SK-N-SH (cell line): Measurements from ENCODE around the gene S100P. TPM values are rescaled to one million over a fixed set of nuclear protein-coding genes. Genes with fewer than 3 reads are reported as not detected.
"Not testable (repeated sequence)": the region's sequence is repeated elsewhere in the genome, so short reads cannot be mapped to it uniquely, and the experiment has no call there.

Source experiments
- CTCF ChIA-PET: fragments of 300-600, 350-600 bp; formaldehyde crosslinking; extraction: SDS; loops from one replicate; lab custom pipeline; 2021; lab: Yijun Ruan, JAX
- POLR2A ChIA-PET: fragments of 350-600 bp; sonication (Branson Sonifier 250); formaldehyde crosslinking; extraction: SDS; loops from one replicate; lab custom pipeline; 2020; ENCODE audit warnings: antibody characterized with exemption, inconsistent platforms; lab: Yijun Ruan, JAX
- DNase-seq: peaks from one replicate; pipeline ENCODE4 v3.0.0; 2012
- H2AFZ ChIP-seq: fragments of 200-600 bp; sonication (generic); 2 replicates; pipeline ENCODE4 v1.8.1; 2016; ENCODE audit warnings: antibody characterized with exemption, mild to moderate bottlenecking, low read depth
- H3F3A ChIP-seq: fragments of 200-600 bp; sonication (generic); replicated peaks from 2 replicates; pipeline ENCODE3; 2016; ENCODE audit warnings: antibody characterized with exemption, mild to moderate bottlenecking; ENCODE audit not compliant: insufficient read depth
- H3K27ac ChIP-seq, 2 experiments: fragments of 200-500 bp in 1 of 2; fragments of 200-600 bp in 1 of 2; sonication (Bioruptor generic) in 1 of 2; sonication (generic), shearing (Covaris generic) in 1 of 2; 2 replicates each; pipeline versions ENCODE4 v1.5.1 to v1.6.1; 2014 to 2016; ENCODE audit warnings: low read depth in 2 of 2, inconsistent platforms in 1 of 2, low read length in 1 of 2, mild to moderate bottlenecking in 1 of 2, mixed read lengths in 1 of 2
- H3K27me3 ChIP-seq: fragments of 200-600 bp; sonication (generic), shearing (Covaris generic); 2 replicates; pipeline ENCODE4 v1.6.1; 2016; ENCODE audit warnings: mixed run types; ENCODE audit not compliant: insufficient read depth
- H3K36me3 ChIP-seq, 2 experiments: fragments of 200-500 bp in 1 of 2; fragments of 200-600 bp in 1 of 2; sonication (Bioruptor generic) in 1 of 2; sonication (generic) in 1 of 2; replicated peaks in 1 of 2; 2 replicates each; pipeline versions ENCODE3 to v1.5.1; 2014 to 2016; ENCODE audit warnings: low read length in 1 of 2, mild to moderate bottlenecking in 1 of 2; ENCODE audit not compliant: insufficient read depth in 2 of 2, control insufficient read depth in 1 of 2
- H3K4me1 ChIP-seq, 2 experiments: fragments of 200-500 bp in 1 of 2; fragments of 200-600 bp in 1 of 2; sonication (Bioruptor generic) in 1 of 2; sonication (generic), shearing (Covaris generic) in 1 of 2; 2 replicates each; pipeline versions ENCODE4 v1.5.1 to v1.6.1; 2014 to 2016; ENCODE audit warnings: low read depth in 1 of 2, low read length in 1 of 2, mixed run types in 1 of 2; ENCODE audit not compliant: insufficient read depth in 2 of 2, control insufficient read depth in 1 of 2
- H3K4me2 ChIP-seq: fragments of 200-600 bp; sonication (generic), shearing (Covaris generic); 2 replicates; pipeline ENCODE4 v1.6.1; 2017; ENCODE audit warnings: mixed run types
- H3K4me3 ChIP-seq, 2 experiments: fragments of 200-500 bp in 1 of 2; fragments of 200-600 bp in 1 of 2; sonication (Bioruptor generic) in 1 of 2; sonication (generic), shearing (Covaris generic) in 1 of 2; 2 replicates each; pipeline versions ENCODE4 v1.5.1 to v1.8.1; 2014 to 2016; ENCODE audit warnings: low read depth in 2 of 2, inconsistent platforms in 1 of 2, low read length in 1 of 2, mild to moderate bottlenecking in 1 of 2, mixed read lengths in 1 of 2, moderate library complexity in 1 of 2
- H3K79me2 ChIP-seq: fragments of 200-600 bp; sonication (generic); 2 replicates; pipeline ENCODE4 v1.8.1; 2017; ENCODE audit warnings: mild to moderate bottlenecking; ENCODE audit not compliant: insufficient read depth
- H3K9ac ChIP-seq: fragments of 200-600 bp; sonication (generic); 2 replicates; pipeline ENCODE4 v1.6.1; 2017; ENCODE audit warnings: mixed run types
- H3K9me2 ChIP-seq: fragments of 200-600 bp; sonication (generic); 2 replicates; pipeline ENCODE4 v1.6.1; 2017; ENCODE audit warnings: mixed run types
- H3K9me3 ChIP-seq: fragments of 200-600 bp; sonication (generic); 2 replicates; pipeline ENCODE4 v1.6.1; 2017; ENCODE audit warnings: mixed run types, mild to moderate bottlenecking, moderate library complexity
- H4K20me1 ChIP-seq: fragments of 200-600 bp; sonication (generic); 2 replicates; pipeline ENCODE4 v1.6.1; 2017; ENCODE audit warnings: mild to moderate bottlenecking, mixed run types; ENCODE audit not compliant: insufficient read depth
- CHD2 ChIP-seq: fragments of 150-350 bp; IDR thresholded peaks from 2 replicates; pipeline ENCODE4 v1.6.1; 2018; ENCODE audit warnings: low read length; ENCODE audit not compliant: partially characterized antibody
- ELF1 ChIP-seq: IDR thresholded peaks from 2 replicates; pipeline ENCODE4 v1.4.0; 2012
- EZH2phosphoT487 ChIP-seq: fragments of 200-600 bp; sonication (generic); IDR thresholded peaks from 2 replicates; pipeline ENCODE4 v1.6.1; 2017; ENCODE audit warnings: low read depth, mixed run types, mild to moderate bottlenecking, antibody characterized with exemption, moderate library complexity, borderline replicate concordance
- MXI1 ChIP-seq: IDR thresholded peaks from 2 replicates; pipeline ENCODE4 v1.6.1; 2012; ENCODE audit warnings: mild to moderate bottlenecking, low read depth, low read length, improper control_type of control experiment
- NFIC ChIP-seq: IDR thresholded peaks from 2 replicates; pipeline ENCODE4 v1.4.0; 2012; ENCODE audit warnings: borderline replicate concordance
- NRF1 ChIP-seq: IDR thresholded peaks from 2 replicates; pipeline ENCODE4 v1.6.1; 2012; ENCODE audit warnings: low read depth, mild to moderate bottlenecking, low read length
- POLR2AphosphoS5 ChIP-seq: IDR thresholded peaks from 2 replicates; pipeline ENCODE4 v1.6.1; 2012; ENCODE audit warnings: low read depth, low read length
- RAD21 ChIP-seq: IDR thresholded peaks from 2 replicates; pipeline ENCODE4 v1.6.1; 2012; ENCODE audit warnings: mild to moderate bottlenecking, low read length
- TAF1 ChIP-seq: IDR thresholded peaks from 2 replicates; pipeline ENCODE4 v1.6.1; 2012; ENCODE audit warnings: low read depth, mild to moderate bottlenecking, low read length, moderate library complexity, borderline replicate concordance
- TCF12 ChIP-seq: IDR thresholded peaks from 2 replicates; pipeline ENCODE4 v1.4.0; 2012
- YY1 ChIP-seq: IDR thresholded peaks from 2 replicates; pipeline ENCODE4 v1.4.0; 2012; ENCODE audit warnings: low read depth, mild to moderate bottlenecking
- WGBS: methylation state at CpG from one replicate; pipeline ENCODE4 v1.1.6; 2017; ENCODE audit warnings: low lambda C conversion rate; 5-methylcytosine and 5-hydroxymethylcytosine counted together
- polyA plus RNA-seq, 3 experiments: library from polyadenylated mRNA; depleted of rRNA; stranded (reverse); fragments of >200 nt; gene quantifications; 2 replicates each; pipeline ENCODE4 v1.2.3, GENCODE V29; 2012
- TF ChIP-seq, protein P1 (sequence below): IDR thresholded peaks from 2 replicates; pipeline ENCODE4 v1.4.0; 2012; ENCODE audit warnings: low read depth
- TF ChIP-seq, protein P2 (sequence below): fragments of 150-350 bp; IDR thresholded peaks from 2 replicates; pipeline ENCODE4 v1.6.1; 2017; ENCODE audit warnings: antibody characterized with exemption, low read length, low read depth, borderline replicate concordance
- TF ChIP-seq, protein P3 (sequence below): IDR thresholded peaks from 2 replicates; pipeline ENCODE4; 2012
- TF ChIP-seq, protein P4 (sequence below): fragments of 150-350 bp; IDR thresholded peaks from 2 replicates; pipeline ENCODE4 v1.6.1; 2016; ENCODE audit warnings: mild to moderate bottlenecking, low read depth, low read length
- TF ChIP-seq, protein P5 (sequence below): IDR thresholded peaks from 2 replicates; pipeline ENCODE4 v1.6.1; 2012; ENCODE audit warnings: mild to moderate bottlenecking, low read depth, low read length, moderate library complexity

Gene S100P
- polyA plus RNA-seq, 1 of the 3 experiments (the other 2 are of a cell fraction), result not detected

DNA sequence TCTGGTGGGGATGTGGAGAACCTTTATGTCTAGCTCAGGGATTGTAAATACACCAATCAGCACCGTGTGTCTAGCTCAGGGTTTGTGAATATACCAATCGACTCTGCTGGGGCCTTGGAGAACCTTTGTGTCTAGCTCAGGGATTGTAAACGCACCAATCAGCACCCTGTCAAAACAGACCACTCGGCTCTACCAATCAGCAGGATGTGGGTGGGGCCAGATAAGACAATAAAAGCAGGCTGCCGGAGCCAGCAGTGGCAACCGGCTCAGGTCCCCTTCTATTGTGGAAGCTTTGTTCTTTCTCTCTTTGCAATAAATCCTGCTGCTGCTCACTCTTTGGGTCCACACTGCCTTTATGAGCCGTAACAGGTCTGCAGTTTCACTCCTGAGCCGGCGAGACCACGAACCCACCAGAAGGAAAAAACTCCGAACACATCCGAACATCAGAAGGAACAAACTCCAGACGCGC lies 20.5 kb upstream of the S100P start:
- 14% methylated on average over 11 of the region's 14 CpGs for WGBS
- peak overlapping the region; percentile 73 to 87 for H3K4me3 ChIP-seq
- peaks cover 9 to 12% of the 10 kb centered on the region in 2 experiments for H3K36me3 ChIP-seq
- CTCF ChIA-PET, result interaction anchor here (1.3 to 3.5 kb wide), 2 partner anchors 10 to 125 kb away, joined by 3 to 25 read pairs; no protein-coding TSS in a partner anchor
- POLR2A ChIA-PET, result interaction anchor here (0.8 to 1.6 kb wide), 12 partner anchors 9 to 123 kb away, joined by 3 to 11 read pairs (median 4); partner anchors contain the start of genes MAN2B2, MRFAP1, MRFAP1L1 and S100P
- DNase-seq, H3K27me3 ChIP-seq, H3K9me2 ChIP-seq, H3K9me3 ChIP-seq: not testable (repeated sequence)
- H4K20me1 ChIP-seq, result peaks cover 14% of the 10 kb centered on the region
- peaks cover 16% of the 10 kb centered on the region for H3F3A ChIP-seq
- peak overlapping the region; percentile 83 for H3K4me2 ChIP-seq
- H3K27ac ChIP-seq, result peak overlapping the region; percentile 89 to 91
- peak overlapping the region; percentile 80 for H3K9ac ChIP-seq
- peak overlapping the region; percentile 99 for H2AFZ ChIP-seq
- H3K4me1 ChIP-seq, result peaks cover 16 to 20% of the 10 kb centered on the region in 2 experiments; a peak in 2 of 4 replicates
- H3K79me2 ChIP-seq, result peaks cover 37% of the 10 kb centered on the region
- TF ChIP-seq POLR2AphosphoS5 (0 out of 2 replicates have a peak, but pooled peaks have one; percentile 56), TAF1 (0 out of 2 replicates have a peak, but pooled peaks have one; percentile 12)

DNA sequence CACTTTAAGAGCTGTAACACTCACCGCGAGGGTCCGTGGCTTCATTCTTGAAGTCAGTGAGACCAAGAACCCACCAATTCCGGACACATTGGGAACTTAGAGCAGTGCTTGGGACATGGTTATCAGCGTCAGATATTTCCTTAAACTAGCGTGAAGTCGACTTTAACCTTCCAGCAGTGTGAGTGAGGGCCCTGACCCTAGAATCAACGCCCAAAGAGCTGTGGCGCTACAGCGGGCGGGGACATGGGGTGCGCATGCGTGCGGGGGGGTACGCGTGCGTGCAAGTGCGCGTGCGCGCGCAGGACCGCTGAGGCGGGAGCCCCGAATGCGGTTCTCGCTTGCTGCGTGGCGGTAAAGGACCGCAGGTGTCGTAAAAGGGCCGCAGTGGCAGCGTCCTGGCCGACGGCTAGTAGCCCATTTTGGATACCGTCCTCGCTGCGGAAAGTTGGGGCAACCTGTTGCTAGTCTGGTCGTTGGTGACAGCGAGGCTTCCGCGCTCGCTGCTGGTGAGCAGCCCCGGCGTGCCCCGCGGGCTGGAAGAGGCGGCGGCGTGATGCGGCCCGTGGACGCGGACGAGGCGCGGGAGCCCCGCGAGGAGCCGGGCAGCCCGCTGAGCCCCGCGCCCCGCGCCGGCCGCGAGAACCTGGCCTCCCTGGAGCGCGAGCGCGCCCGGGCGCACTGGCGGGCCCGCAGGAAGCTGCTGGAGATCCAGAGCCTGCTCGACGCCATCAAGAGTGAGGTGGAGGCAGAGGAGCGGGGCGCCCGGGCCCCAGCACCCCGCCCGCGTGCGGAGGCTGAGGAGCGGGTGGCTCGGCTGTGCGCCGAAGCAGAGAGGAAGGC lies 19.8 kb upstream of the S100P start:
- Histone ChIP-seq H2AFZ (peak overlapping the region; percentile 99), H3K4me3 (peak overlapping the region; percentile 73 to 87), H3K36me3 (peaks cover 9 to 12% of the 10 kb centered on the region in 2 experiments), H3F3A (peaks cover 10% of the 10 kb centered on the region), H3K9me3 (no peaks in the 10 kb centered on the region), H4K20me1 (peaks cover 14% of the 10 kb centered on the region), H3K4me2 (peak overlapping the region; percentile 83), H3K27me3 (no peaks in the 10 kb centered on the region), H3K9me2 (no peaks in the 10 kb centered on the region), H3K27ac (peak overlapping the region; percentile 89 to 91), H3K4me1 (peaks cover 16 to 20% of the 10 kb centered on the region in 2 experiments; a peak in 2 of 4 replicates), H3K79me2 (peaks cover 40% of the 10 kb centered on the region), H3K9ac (peak overlapping the region; percentile 80)
- 0% methylated on average over 34 of the region's 89 CpGs for WGBS
- POLR2A ChIA-PET, result interaction anchor here (0.6 to 1.6 kb wide), 16 partner anchors 10 to 395 kb away, joined by 3 to 11 read pairs (median 4); partner anchors contain the start of genes BLOC1S4, MAN2B2, MRFAP1 and MRFAP1L1
- peak; percentile 100 for DNase-seq
- CTCF ChIA-PET, result interaction anchor here (0.8 to 3.5 kb wide), 10 partner anchors 11 to 395 kb away, joined by 3 to 25 read pairs (median 4); no protein-coding TSS in a partner anchor
- TF ChIP-seq ELF1 (no peak), MXI1 (peak; percentile 78), CHD2 (peak; percentile 72), NFIC (no peak), TCF12 (no peak), EZH2phosphoT487 (no peak), YY1 (peak; percentile 73; the same call in 1 of the 2 replicates), POLR2AphosphoS5 (peak; percentile 90), NRF1 (peak; percentile 97), RAD21 (no peak)
- TF ChIP-seq, protein P1, sequence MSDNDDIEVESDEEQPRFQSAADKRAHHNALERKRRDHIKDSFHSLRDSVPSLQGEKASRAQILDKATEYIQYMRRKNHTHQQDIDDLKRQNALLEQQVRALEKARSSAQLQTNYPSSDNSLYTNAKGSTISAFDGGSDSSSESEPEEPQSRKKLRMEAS, result peak; percentile 98
- TF ChIP-seq, protein P2, sequence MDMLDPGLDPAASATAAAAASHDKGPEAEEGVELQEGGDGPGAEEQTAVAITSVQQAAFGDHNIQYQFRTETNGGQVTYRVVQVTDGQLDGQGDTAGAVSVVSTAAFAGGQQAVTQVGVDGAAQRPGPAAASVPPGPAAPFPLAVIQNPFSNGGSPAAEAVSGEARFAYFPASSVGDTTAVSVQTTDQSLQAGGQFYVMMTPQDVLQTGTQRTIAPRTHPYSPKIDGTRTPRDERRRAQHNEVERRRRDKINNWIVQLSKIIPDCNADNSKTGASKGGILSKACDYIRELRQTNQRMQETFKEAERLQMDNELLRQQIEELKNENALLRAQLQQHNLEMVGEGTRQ, result no peak
- TF ChIP-seq, protein P3, sequence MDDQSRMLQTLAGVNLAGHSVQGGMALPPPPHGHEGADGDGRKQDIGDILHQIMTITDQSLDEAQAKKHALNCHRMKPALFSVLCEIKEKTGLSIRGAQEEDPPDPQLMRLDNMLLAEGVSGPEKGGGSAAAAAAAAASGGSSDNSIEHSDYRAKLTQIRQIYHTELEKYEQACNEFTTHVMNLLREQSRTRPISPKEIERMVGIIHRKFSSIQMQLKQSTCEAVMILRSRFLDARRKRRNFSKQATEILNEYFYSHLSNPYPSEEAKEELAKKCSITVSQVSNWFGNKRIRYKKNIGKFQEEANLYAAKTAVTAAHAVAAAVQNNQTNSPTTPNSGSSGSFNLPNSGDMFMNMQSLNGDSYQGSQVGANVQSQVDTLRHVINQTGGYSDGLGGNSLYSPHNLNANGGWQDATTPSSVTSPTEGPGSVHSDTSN, result no peak
- TF ChIP-seq, protein P4, sequence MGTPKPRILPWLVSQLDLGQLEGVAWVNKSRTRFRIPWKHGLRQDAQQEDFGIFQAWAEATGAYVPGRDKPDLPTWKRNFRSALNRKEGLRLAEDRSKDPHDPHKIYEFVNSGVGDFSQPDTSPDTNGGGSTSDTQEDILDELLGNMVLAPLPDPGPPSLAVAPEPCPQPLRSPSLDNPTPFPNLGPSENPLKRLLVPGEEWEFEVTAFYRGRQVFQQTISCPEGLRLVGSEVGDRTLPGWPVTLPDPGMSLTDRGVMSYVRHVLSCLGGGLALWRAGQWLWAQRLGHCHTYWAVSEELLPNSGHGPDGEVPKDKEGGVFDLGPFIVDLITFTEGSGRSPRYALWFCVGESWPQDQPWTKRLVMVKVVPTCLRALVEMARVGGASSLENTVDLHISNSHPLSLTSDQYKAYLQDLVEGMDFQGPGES, result no peak
- TF ChIP-seq, protein P5, sequence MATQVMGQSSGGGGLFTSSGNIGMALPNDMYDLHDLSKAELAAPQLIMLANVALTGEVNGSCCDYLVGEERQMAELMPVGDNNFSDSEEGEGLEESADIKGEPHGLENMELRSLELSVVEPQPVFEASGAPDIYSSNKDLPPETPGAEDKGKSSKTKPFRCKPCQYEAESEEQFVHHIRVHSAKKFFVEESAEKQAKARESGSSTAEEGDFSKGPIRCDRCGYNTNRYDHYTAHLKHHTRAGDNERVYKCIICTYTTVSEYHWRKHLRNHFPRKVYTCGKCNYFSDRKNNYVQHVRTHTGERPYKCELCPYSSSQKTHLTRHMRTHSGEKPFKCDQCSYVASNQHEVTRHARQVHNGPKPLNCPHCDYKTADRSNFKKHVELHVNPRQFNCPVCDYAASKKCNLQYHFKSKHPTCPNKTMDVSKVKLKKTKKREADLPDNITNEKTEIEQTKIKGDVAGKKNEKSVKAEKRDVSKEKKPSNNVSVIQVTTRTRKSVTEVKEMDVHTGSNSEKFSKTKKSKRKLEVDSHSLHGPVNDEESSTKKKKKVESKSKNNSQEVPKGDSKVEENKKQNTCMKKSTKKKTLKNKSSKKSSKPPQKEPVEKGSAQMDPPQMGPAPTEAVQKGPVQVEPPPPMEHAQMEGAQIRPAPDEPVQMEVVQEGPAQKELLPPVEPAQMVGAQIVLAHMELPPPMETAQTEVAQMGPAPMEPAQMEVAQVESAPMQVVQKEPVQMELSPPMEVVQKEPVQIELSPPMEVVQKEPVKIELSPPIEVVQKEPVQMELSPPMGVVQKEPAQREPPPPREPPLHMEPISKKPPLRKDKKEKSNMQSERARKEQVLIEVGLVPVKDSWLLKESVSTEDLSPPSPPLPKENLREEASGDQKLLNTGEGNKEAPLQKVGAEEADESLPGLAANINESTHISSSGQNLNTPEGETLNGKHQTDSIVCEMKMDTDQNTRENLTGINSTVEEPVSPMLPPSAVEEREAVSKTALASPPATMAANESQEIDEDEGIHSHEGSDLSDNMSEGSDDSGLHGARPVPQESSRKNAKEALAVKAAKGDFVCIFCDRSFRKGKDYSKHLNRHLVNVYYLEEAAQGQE, result peak; percentile 14; the same call in 1 of the 2 replicates
